Stimulated activated CD4-positive, alpha-beta T cell treated with anti-CD3 and anti-CD28 coated beads, TNF-alpha, amount 100 ng/mL, for 48 hours (primary cell): ENCODE data around the gene LIG4.
"Not testable (repeated sequence)": the region's sequence is repeated elsewhere in the genome, so short reads cannot be mapped to it uniquely, and the experiment has no call there.

Source experiments
- DNase-seq, 3 donors: peaks; one replicate each; pipeline ENCODE4 v3.0.0-alpha.2; 2020; ENCODE audit warnings: low read depth in 3 of 3

LIG4 gene

GRCh38 chr13:108215436-108215835, at the start of gene LIG4:
Gene LIG4, minus strand, starts transcription at chr13:108215536. Its CDS starts 4,268 bp downstream, at chr13:108211268.
- DNase-seq: peak; percentile 76 to 83 (median 82)

- DNase-seq: no peak
Observed at GRCh38 chr13:108263621-108264355, 48.5 kb upstream of the LIG4 start.

- no peak for DNase-seq
Observed at GRCh38 chr13:108257248-108257647, 41.9 kb upstream of the LIG4 start.

GRCh38 chr13:108249150-108249549, 33.8 kb upstream of the LIG4 start:
- DNase-seq: no peak

GRCh38 chr13:108230377-108230776, 15.0 kb upstream of the LIG4 start:
- no peak for DNase-seq

- DNase-seq: no peak
Observed at GRCh38 chr13:108227651-108228272, 12.4 kb upstream of the LIG4 start.

- DNase-seq: no peak
Observed at GRCh38 chr13:108226184-108226583, 10.8 kb upstream of the LIG4 start.

GRCh38 chr13:108225440-108225839, 10.1 kb upstream of the LIG4 start:
- DNase-seq: no peak

- no peak for DNase-seq
Observed at GRCh38 chr13:108223687-108224503, 8.6 kb upstream of the LIG4 start.

GRCh38 chr13:108220041-108220440, 4.7 kb upstream of the LIG4 start:
- no peak for DNase-seq

GRCh38 chr13:108218044-108218974, 3.0 kb upstream of the LIG4 start, which contains the start of gene ABHD13:
Gene ABHD13, plus strand, starts transcription at chr13:108218392. Its CDS starts 10,827 bp downstream, at chr13:108229219.
- DNase-seq: peak; percentile 83 to 85 (median 84)

- DNase-seq: not testable (repeated sequence)
Observed at GRCh38 chr13:108217307-108218043, 2.1 kb upstream of the LIG4 start.

- DNase-seq: no peak
Observed at GRCh38 chr13:108214441-108215271, 680 bp downstream of the LIG4 start.

- DNase-seq: no peak
Observed at GRCh38 chr13:108213946-108214345, 1.4 kb downstream of the LIG4 start.

GRCh38 chr13:108212886-108213285, 2.5 kb downstream of the LIG4 start:
- DNase-seq: no peak

- DNase-seq: no peak
Observed at GRCh38 chr13:108210551-108210950, 4.8 kb downstream of the LIG4 start.

GRCh38 chr13:108200781-108201398, 14.4 kb downstream of the LIG4 start:
- DNase-seq: no peak

GRCh38 chr13:108195861-108196260, 19.5 kb downstream of the LIG4 start:
- no peak for DNase-seq

GRCh38 chr13:108195146-108195545, 20.2 kb downstream of the LIG4 start:
- DNase-seq: no peak
